ES-I3 (cell line): ENCODE results near the gene ATRAID.
"Not testable (repeated sequence)": the region's sequence is repeated elsewhere in the genome, so short reads cannot be mapped to it uniquely, and the experiment has no call there.

Source experiments
- H3K36me3 ChIP-seq: 2 replicates; pipeline ENCODE4 v1.6.1; 2013; ENCODE audit warnings: mild to moderate bottlenecking, low read length, control low read depth, moderate library complexity; ENCODE audit not compliant: insufficient read depth
- H3K4me1 ChIP-seq: 2 replicates; pipeline ENCODE4 v1.6.1; 2013; ENCODE audit warnings: mild to moderate bottlenecking, control low read depth, low read length; ENCODE audit not compliant: insufficient read depth
- H3K9ac ChIP-seq: 2 replicates; pipeline ENCODE4 v1.6.1; 2013; ENCODE audit warnings: low read depth, mild to moderate bottlenecking, low read length, moderate library complexity
- H3K9me3 ChIP-seq: 2 replicates; pipeline ENCODE4 v1.6.1; 2013; ENCODE audit warnings: mild to moderate bottlenecking, low read length, moderate library complexity; ENCODE audit not compliant: control insufficient read depth, insufficient read depth

The ATRAID gene

GRCh38 chr2:27184115-27184514, 27.7 kb upstream of the ATRAID start:
- Histone ChIP-seq H3K4me1 (no peaks in the 10 kb centered on the region), H3K36me3 (no peaks in the 10 kb centered on the region), H3K9ac (no peak overlapping the region), H3K9me3 (no peaks in the 10 kb centered on the region)

DNA sequence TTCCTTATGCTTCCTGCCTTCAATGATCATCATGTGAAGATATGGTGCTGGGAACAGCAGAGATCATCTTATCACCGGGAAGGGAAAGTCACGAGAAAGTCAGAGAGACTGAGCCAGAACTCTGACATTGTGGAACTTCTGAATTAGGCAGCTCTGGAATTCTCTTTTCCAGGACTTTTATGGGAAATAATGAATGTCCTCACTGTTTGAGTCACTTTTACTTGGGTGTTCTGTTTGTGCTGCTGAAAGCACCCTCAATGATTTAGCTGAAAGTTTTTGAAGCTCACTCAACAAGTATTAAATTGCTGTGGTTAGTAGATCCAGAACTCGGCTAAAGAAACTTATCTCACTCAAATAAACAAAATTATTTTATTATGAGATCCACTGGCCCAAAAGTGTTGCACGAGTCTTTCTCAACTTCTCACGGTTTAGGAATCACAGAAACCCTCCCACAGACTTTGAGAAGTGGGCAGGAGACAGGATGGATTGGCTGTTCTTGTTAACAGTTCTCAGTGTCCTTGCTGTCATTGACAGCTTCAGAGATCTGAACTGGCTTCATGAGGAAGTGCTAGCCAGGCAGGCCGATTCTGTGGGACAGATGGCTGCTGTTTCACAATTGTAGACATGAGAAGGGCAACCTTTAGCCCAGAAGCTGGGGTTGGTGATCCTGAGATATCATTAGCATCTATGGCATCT, 26.4 kb upstream of the ATRAID start:
- Histone ChIP-seq H3K9ac (no peak overlapping the region), H3K9me3 (no peaks in the 10 kb centered on the region), H3K4me1 (no peaks in the 10 kb centered on the region), H3K36me3 (no peaks in the 10 kb centered on the region)

- H3K36me3 ChIP-seq: no peaks in the 10 kb centered on the region
- H3K9ac ChIP-seq: no peak overlapping the region
- no peaks in the 10 kb centered on the region for H3K9me3 ChIP-seq
- no peaks in the 10 kb centered on the region for H3K4me1 ChIP-seq
Observed at GRCh38 chr2:27186613-27187345, 25.1 kb upstream of the ATRAID start.

- Histone ChIP-seq H3K4me1 (no peaks in the 10 kb centered on the region), H3K9ac (no peak overlapping the region), H3K36me3 (no peaks in the 10 kb centered on the region), H3K9me3 (no peaks in the 10 kb centered on the region)
Observed at GRCh38 chr2:27189989-27190388, 21.9 kb upstream of the ATRAID start.

DNA sequence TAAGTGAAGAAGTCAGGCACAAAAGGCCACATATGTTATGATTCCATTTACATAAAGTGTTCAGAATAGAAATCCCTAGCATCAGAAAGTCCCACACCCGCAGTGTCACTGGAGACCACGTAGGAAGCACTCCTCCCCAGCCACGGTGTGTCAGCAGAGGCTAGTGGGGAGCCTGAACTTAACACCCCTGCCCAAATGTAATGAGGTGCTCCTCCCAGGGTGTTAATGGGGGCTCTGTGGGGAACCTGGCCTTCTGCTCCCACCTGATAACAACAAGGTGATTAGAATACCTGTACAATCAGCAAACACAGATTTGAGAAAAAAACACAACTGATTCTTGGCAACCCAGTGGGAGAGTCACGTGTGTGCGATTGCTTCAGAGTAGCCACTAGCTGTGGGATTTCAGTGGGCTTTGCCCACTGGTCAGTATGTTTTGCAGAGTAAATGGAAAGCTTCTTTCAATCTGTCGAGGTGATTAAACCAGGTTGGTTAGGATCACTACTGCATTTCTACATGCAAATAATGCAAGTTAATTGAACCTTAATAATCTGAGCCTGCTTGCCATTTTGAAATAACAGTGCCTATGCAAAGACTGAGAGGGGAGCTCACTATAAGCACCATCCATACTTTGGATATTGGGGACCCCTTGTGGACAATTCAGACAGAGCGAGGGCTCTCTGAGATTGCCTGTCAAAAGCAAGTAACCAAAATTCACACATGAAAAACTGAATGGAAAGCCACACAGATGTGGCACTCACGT, 20.6 kb upstream of the ATRAID start:
- Histone ChIP-seq H3K4me1 (no peaks in the 10 kb centered on the region), H3K36me3 (no peaks in the 10 kb centered on the region), H3K9me3 (no peaks in the 10 kb centered on the region), H3K9ac (no peak overlapping the region)

GRCh38 chr2:27194538-27195354, 17.1 kb upstream of the ATRAID start:
- Histone ChIP-seq H3K9ac (no peak overlapping the region), H3K4me1 (no peaks in the 10 kb centered on the region), H3K9me3 (no peaks in the 10 kb centered on the region), H3K36me3 (no peaks in the 10 kb centered on the region)

DNA sequence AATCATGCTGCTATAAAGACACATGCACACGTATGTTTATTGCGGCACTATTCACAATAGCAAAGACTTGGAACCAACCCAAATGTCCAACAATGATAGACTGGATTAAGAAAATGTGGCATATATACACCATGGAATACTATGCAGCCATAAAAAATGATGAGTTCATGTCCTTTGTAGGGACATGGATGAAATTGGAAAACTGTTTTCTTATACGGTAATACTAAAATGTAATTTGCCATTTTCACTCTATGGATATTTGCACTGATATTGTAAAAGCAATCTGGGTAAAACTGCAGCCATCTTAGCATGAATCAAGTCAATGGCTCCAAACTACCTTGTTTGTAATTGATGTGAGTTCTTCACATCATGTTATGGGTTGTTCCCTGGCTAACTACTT, 16.0 kb upstream of the ATRAID start:
- not testable (repeated sequence) for H3K9ac ChIP-seq, H3K4me1 ChIP-seq, H3K36me3 ChIP-seq, H3K9me3 ChIP-seq

- not testable (repeated sequence) for H3K36me3 ChIP-seq, H3K9ac ChIP-seq, H3K4me1 ChIP-seq, H3K9me3 ChIP-seq
Observed at GRCh38 chr2:27198068-27198467, 13.8 kb upstream of the ATRAID start.

- Histone ChIP-seq H3K9ac (no peak overlapping the region), H3K36me3 (peaks cover 1% of the 10 kb centered on the region), H3K4me1 (no peaks in the 10 kb centered on the region), H3K9me3 (no peaks in the 10 kb centered on the region)
Observed at GRCh38 chr2:27198627-27199026, 13.2 kb upstream of the ATRAID start.

- no peaks in the 10 kb centered on the region for H3K9me3 ChIP-seq
- no peak overlapping the region for H3K9ac ChIP-seq
- peaks cover 7% of the 10 kb centered on the region for H3K36me3 ChIP-seq
- no peaks in the 10 kb centered on the region for H3K4me1 ChIP-seq
Observed at GRCh38 chr2:27199241-27199640, 12.6 kb upstream of the ATRAID start.

DNA sequence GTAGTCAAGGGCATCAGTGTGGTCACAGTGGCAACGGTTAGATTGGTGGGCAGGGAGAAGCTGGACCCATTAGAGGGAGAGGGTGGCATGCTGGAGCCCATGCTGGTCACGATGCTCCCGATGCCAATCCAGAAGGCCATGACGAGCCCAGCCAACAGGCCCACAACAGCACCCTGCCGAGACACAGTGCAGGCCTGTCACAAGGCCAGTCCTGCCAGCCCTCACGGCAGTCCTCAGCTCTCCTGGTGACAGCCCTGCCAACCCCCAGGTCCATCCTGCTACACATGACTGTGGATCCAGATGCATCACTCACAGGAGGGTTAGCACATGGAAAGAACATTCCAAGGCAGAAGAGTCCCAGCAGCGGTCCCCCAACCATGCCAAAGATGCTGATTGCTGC, 10.2 kb upstream of the ATRAID start:
- H3K36me3 ChIP-seq: peaks cover 19% of the 10 kb centered on the region
- no peaks in the 10 kb centered on the region for H3K9me3 ChIP-seq
- H3K9ac ChIP-seq: no peak overlapping the region
- H3K4me1 ChIP-seq: no peaks in the 10 kb centered on the region

DNA sequence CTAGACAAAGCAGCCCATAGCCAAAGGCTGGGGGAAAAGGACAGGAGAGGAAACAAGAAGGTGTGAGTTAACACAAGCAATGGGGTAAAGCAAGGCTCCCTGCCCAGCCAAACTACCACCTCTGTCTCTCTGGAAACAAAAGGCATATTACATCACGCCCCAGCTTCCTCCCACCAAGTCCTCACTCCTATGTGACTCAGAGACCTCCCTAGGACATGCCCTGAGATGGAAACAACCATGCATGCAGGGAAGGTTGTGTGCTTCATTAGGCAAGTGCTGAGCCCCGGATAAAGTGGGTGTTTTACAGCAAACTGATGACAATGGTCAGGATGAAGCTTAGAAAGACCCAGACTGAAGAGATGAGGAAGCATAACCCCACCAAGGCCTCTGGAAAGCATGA, 9.0 kb upstream of the ATRAID start:
- Histone ChIP-seq H3K9me3 (no peaks in the 10 kb centered on the region), H3K4me1 (no peaks in the 10 kb centered on the region), H3K36me3 (peaks cover 28% of the 10 kb centered on the region), H3K9ac (no peak overlapping the region)

- H3K36me3 ChIP-seq: peaks cover 30% of the 10 kb centered on the region
- no peak overlapping the region for H3K9ac ChIP-seq
- H3K9me3 ChIP-seq: no peaks in the 10 kb centered on the region
- H3K4me1 ChIP-seq: no peaks in the 10 kb centered on the region
Observed at GRCh38 chr2:27203741-27204140, 8.1 kb upstream of the ATRAID start.

- Histone ChIP-seq H3K9ac (no peak overlapping the region), H3K36me3 (peaks cover 30% of the 10 kb centered on the region), H3K9me3 (no peaks in the 10 kb centered on the region), H3K4me1 (0 out of 2 replicates have a peak, but pooled peaks cover 1% of the 10 kb centered on the region)
Observed at GRCh38 chr2:27204566-27204965, 7.3 kb upstream of the ATRAID start.
